Stimulated activated CD4-positive, alpha-beta T cell treated with anti-CD3 and anti-CD28 coated beads, Interleukin-1b, Interleukin-23, amount 100 ng/mL, for 4 hours (primary cell): Measurements from ENCODE around the gene DNAJC25.
"Not testable (repeated sequence)": the region's sequence is repeated elsewhere in the genome, so short reads cannot be mapped to it uniquely, and the experiment has no call there.

Source experiments
- DNase-seq, 2 donors: peaks; one replicate each; pipeline ENCODE4 v3.0.0-alpha.2; 2020; ENCODE audit warnings: low read depth in 2 of 2

Gene DNAJC25

GRCh38 chr9:111663301-111663823 is 32.2 kb downstream of the DNAJC25 start:
- DNase-seq = no peak

DNA sequence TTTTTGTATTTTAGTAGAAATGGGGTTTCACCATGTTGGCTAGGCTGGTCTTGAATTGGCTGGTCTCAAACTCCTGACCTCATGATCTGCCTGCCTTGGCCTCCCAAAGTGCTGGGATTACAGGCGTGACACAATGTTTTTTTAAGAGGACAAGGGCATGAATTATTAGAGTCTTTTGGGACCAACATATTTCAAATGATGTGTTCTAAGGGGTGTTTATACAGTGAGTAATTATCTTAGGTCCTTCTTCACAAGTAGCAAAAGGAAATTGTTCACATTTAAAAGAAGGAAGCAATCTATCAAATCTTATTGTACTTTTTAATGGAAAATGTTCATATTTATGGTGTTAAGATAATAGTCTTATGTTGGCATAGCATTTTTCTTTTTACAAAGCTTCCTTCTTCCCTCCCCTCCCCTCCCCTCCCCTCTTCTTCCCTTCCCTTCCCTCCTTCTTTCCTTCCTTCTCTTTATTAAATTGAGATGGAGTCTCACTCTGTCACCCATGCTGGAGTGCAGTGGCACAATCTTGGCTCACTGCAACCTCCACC is 37.0 kb downstream of the DNAJC25 start:
- no peak for DNase-seq

GRCh38 chr9:111668601-111669000 is 37.5 kb downstream of the DNAJC25 start:
- DNase-seq = not testable (repeated sequence)

DNA sequence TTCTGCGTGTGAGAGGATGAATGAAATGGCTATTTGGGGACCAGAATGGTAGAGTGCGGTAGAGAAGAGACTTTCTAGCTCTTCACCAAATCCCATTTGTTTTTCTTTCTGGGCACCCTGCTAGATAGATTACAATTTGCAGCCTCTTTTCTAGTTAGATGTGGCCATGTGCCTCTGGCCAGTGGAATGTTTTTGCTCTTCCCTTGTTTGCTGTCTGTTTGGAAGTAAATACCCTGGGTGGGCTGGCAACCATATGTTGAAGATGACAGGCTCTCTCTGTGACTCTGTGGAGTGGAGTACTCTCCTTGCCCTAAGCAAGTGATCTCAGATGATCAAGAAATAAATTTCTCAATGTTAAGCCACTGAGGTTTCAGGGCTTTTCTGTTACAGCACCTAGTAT is 43.2 kb downstream of the DNAJC25 start:
- DNase-seq = no peak

- no peak for DNase-seq
Observed at GRCh38 chr9:111676116-111676515, 45.0 kb downstream of the DNAJC25 start.

DNA sequence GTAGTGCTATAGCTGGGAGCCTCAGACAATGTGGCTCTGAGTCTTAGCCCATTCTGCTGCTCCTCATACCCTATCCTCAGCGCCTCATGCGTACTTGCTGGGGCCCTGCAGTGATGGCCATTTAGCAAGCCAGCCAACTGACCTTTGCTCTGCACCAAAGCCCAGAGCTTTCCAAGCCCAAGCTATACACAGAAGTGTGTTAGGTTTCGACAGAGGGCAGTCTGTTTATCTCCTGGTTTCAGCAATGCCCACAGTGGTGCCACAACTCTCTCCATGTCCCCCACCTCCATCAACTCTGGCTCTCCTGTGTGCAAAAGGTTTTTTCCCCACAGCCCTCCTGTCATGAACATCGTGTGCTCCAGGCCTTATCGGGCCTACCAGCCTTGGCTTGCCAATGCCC is 47.2 kb downstream of the DNAJC25 start:
- no peak for DNase-seq

- no peak for DNase-seq
Observed at GRCh38 chr9:111679199-111679598, 48.1 kb downstream of the DNAJC25 start.

GRCh38 chr9:111683392-111683791 is 52.3 kb downstream of the DNAJC25 start:
- no peak for DNase-seq

DNA sequence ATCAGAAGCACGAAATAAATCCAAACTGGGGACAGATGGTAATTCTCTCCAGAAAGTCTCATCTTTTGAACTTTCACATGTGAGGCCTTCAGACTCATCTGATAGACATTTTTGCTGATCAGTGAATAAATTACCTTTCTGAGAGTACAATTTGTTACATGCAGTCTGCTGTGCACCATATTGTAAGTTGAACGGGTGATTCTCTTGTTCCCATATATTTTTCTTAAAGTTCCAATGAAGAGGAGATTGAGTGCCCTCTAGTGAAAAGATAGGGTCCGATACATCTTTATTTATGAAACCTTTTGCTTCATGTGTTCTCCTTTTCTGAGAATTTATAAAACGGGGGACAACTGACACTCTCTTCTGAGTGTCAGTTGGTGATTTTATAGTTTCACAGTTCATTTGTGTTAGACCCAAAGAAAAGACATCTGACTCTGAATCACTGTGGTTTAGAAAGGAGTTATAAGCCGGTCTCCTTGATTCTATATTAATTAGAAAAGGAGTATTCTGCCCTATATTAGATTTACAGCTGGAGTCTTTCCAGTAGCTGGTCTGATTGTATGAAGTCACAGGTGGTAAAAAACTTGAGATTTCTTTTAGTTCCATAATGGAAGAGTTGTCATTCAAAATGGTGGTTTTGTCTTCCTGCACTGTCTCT is 60.7 kb downstream of the DNAJC25 start:
- no peak for DNase-seq

- no peak for DNase-seq
Observed at GRCh38 chr9:111696796-111697195, 65.7 kb downstream of the DNAJC25 start.

DNA sequence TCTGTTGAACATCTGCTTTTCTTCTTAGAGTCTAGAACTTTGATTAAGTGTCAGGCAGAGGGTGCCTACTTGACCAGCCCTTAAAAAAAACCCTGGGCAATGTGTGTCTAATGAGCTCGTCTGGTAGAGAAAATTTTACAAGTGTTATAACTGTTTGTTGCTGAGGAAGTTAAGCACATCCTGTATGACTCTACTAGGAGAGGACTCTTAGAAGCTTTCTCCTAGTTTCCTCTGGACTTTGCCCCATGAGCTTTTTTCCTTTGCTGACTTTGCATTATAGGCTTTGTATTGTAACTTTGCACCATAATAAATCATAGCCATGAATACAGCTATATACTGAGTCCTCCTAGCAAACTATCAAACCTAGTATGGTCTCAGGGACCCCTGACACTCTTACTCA is 69.6 kb downstream of the DNAJC25 start:
- DNase-seq = no peak
